HepG2 (cell line): ENCODE measurements around the gene ZNF212. TPM values are rescaled to one million over a fixed set of nuclear protein-coding genes. Genes with fewer than 3 reads are reported as not detected.

Experiments
- ARNT2 ChIP-seq: sonication (generic); formaldehyde crosslinking; IDR thresholded peaks from 2 replicates; pipeline ENCODE4 v1.8.0; 2022; ENCODE audit warnings: mild to moderate bottlenecking, low read depth, missing genetic modification reagents, moderate library complexity
- MBD4 ChIP-seq: IDR thresholded peaks from 2 replicates; pipeline ENCODE4 v1.6.1; 2012; ENCODE audit warnings: low read length, inconsistent platforms, borderline replicate concordance
- SMARCC2 ChIP-seq: fragments of 450-650 bp; IDR thresholded peaks from 2 replicates; pipeline ENCODE4 v1.6.1; 2017; ENCODE audit warnings: antibody characterized with exemption, mild to moderate bottlenecking
- TFAP4 ChIP-seq: sonication (generic); IDR thresholded peaks from 2 replicates; pipeline ENCODE4 v1.6.1; 2016; ENCODE audit warnings: low read depth, borderline replicate concordance
- ZBTB3 ChIP-seq: sonication (generic); formaldehyde crosslinking; IDR thresholded peaks from 2 replicates; pipeline ENCODE4 v1.4.0; 2020; ENCODE audit warnings: low read depth, mild to moderate bottlenecking, moderate library complexity, missing genetic modification reagents, borderline replicate concordance
- ZFP37 ChIP-seq: sonication (generic); formaldehyde crosslinking; IDR thresholded peaks from 2 replicates; pipeline ENCODE4 v1.4.0; 2020; ENCODE audit warnings: missing genetic modification reagents, borderline replicate concordance
- ZNF264 ChIP-seq: sonication (generic); formaldehyde crosslinking; IDR thresholded peaks from 2 replicates; pipeline ENCODE4 v1.4.0; 2020; ENCODE audit warnings: missing genetic modification reagents
- ZNF331 ChIP-seq: sonication (generic); formaldehyde crosslinking; IDR thresholded peaks from 2 replicates; pipeline ENCODE4 v1.4.0; 2020; ENCODE audit warnings: missing genetic modification reagents
- ZNF441 ChIP-seq: sonication (generic); formaldehyde crosslinking; IDR thresholded peaks from 2 replicates; pipeline ENCODE4 v1.7.0; 2021; ENCODE audit warnings: missing genetic modification reagents, borderline replicate concordance
- polyA plus RNA-seq, 8 experiments: library from polyadenylated mRNA; depleted of rRNA in 3 of 8; stranded (reverse) in 7 of 8; unstranded in 1 of 8; fragments of >200 nt; fragmentation: Illumina TruSeq in 4 of 8; extraction: Trizol in 4 of 8; gene quantifications; 2 replicates each; pipeline versions ENCODE4 v1.2.1 to v1.2.3, GENCODE V29; 2011 to 2016; ENCODE audit warnings: low read depth in 4 of 8, missing spikeins in 1 of 8, mixed read lengths in 1 of 8; ENCODE audit not compliant: insufficient read depth in 1 of 8
- total RNA-seq, 5 experiments: library from RNA; depleted of rRNA; stranded (reverse); fragments of >200 nt; fragmentation: Illumina TruSeq; extraction: Trizol; gene quantifications; 2 replicates each; pipeline ENCODE4 v1.2.3, GENCODE V29; 2016; ENCODE audit warnings: low read depth in 1 of 5
- TF ChIP-seq, protein P1 (sequence below), 2 experiments: sonication (generic) in 1 of 2; formaldehyde crosslinking in 1 of 2; IDR thresholded peaks; 2 replicates each; pipeline versions ENCODE4 v1.6.1 to v1.9.0; 2014 to 2022; ENCODE audit warnings: antibody characterized with exemption in 1 of 2, borderline replicate concordance in 1 of 2, inconsistent platforms in 1 of 2, low read depth in 1 of 2, missing genetic modification reagents in 1 of 2
- TF ChIP-seq, protein P2 (sequence below): sonication (generic); formaldehyde crosslinking; IDR thresholded peaks from 2 replicates; pipeline ENCODE4 v1.4.0; 2020; ENCODE audit warnings: mild to moderate bottlenecking, missing genetic modification reagents

Gene ZNF212
- total and polyA plus RNA-seq, 2 of the 13 experiments (the other 11 are each of a cell fraction or from before 2014, with no cell fraction given), result 2.6 to 3.8 TPM

- TF ChIP-seq ZNF264 (CRISPR knock-in tag) (no peak), ZFP37 (CRISPR knock-in tag) (0 out of 2 replicates have a peak, but pooled peaks have one; percentile 23), ZBTB3 (CRISPR knock-in tag) (no peak), ZNF331 (CRISPR knock-in tag) (peak; percentile 45; the same call in 1 of the 2 replicates), TFAP4 (peak; percentile 82; the same call in 1 of the 2 replicates), ZNF441 (CRISPR knock-in tag) (peak; percentile 50), MBD4 (no peak), SMARCC2 (no peak), ARNT2 (peak; percentile 82)
- TF ChIP-seq, protein P1, sequence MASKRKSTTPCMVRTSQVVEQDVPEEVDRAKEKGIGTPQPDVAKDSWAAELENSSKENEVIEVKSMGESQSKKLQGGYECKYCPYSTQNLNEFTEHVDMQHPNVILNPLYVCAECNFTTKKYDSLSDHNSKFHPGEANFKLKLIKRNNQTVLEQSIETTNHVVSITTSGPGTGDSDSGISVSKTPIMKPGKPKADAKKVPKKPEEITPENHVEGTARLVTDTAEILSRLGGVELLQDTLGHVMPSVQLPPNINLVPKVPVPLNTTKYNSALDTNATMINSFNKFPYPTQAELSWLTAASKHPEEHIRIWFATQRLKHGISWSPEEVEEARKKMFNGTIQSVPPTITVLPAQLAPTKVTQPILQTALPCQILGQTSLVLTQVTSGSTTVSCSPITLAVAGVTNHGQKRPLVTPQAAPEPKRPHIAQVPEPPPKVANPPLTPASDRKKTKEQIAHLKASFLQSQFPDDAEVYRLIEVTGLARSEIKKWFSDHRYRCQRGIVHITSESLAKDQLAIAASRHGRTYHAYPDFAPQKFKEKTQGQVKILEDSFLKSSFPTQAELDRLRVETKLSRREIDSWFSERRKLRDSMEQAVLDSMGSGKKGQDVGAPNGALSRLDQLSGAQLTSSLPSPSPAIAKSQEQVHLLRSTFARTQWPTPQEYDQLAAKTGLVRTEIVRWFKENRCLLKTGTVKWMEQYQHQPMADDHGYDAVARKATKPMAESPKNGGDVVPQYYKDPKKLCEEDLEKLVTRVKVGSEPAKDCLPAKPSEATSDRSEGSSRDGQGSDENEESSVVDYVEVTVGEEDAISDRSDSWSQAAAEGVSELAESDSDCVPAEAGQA (IDR thresholded peaks at IDR 0.05; ENCODE audit: low read depth), result peak; percentile 33; the same call in 1 of the 2 replicates
- TF ChIP-seq, protein P1 (CRISPR knock-in tag; IDR thresholded peaks at IDR 0.05; ENCODE audit: borderline replicate concordance), result peak; percentile 85
- TF ChIP-seq, protein P2, sequence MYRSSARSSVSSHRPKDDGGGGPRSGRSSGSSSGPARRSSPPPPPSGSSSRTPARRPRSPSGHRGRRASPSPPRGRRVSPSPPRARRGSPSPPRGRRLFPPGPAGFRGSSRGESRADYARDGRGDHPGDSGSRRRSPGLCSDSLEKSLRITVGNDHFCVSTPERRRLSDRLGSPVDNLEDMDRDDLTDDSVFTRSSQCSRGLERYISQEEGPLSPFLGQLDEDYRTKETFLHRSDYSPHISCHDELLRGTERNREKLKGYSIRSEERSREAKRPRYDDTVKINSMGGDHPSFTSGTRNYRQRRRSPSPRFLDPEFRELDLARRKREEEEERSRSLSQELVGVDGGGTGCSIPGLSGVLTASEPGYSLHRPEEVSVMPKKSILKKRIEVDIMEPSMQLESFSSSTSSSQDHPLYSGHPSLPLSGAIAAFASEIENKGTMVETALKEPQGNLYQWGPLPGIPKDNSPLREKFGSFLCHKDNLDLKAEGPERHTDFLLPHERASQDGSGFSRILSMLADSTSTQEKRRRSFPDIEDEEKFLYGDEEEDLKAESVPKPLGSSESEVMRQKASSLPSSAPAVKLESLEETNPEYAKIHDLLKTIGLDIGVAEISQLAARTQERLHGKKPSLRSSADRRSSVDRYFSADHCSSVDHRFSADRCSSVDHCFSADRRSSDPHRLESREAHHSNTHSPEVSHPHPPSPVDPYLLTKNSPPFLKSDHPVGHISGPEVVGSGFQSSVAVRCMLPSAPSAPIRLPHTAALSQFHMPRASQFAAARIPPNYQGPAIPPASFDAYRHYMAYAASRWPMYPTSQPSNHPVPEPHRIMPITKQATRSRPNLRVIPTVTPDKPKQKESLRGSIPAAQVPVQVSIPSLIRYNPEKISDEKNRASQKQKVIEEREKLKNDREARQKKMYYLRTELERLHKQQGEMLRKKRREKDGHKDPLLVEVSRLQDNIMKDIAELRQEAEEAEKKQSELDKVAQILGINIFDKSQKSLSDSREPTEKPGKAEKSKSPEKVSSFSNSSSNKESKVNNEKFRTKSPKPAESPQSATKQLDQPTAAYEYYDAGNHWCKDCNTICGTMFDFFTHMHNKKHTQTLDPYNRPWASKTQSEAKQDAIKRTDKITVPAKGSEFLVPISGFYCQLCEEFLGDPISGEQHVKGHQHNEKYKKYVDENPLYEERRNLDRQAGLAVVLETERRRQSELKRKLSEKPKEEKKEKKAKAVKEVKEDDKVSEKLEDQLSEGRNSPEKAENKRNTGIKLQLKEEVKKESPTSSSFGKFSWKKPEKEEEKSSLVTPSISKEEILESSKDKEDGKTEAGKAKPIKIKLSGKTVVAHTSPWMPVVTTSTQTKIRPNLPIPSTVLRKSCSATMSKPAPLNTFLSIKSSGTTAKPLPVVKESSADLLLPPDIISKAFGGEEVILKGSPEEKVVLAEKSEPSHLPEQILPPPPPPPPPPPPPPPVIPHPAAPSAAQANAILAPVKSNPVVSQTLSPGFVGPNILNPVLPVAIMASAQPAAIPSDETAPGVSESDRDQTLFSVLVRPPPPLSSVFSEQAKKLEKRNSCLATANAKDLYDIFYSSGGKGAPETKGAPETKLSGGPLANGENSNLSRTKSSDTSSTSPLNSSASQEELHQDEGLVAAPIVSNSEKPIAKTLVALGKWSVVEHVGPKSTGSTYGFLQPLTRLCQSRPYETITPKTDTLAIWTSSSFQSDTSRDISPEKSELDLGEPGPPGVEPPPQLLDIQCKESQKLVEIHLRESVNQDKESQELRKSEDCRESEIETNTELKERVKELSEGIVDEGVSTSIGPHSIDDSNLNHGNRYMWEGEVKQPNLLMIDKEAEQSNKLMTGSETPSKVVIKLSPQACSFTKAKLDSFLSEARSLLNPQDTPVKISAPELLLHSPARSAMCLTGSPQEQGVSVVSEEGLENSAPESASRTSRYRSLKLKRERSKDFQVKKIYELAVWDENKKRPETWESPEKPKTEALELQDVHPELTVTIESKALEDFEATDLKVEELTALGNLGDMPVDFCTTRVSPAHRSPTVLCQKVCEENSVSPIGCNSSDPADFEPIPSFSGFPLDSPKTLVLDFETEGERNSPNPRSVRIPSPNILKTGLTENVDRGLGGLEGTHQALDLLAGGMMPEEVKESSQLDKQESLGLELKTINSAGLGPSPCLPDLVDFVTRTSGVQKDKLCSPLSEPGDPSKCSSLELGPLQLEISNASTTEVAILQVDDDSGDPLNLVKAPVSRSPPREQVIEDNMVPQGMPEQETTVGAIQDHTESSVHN (CRISPR knock-in tag), result no peak
Observed at GRCh38 chr7:149195180-149196150, 44.0 kb upstream of the ZNF212 start, which contains the start of gene ZNF282 (continued).
